ENCODE measurements around the gene TGFB1.

DNA sequence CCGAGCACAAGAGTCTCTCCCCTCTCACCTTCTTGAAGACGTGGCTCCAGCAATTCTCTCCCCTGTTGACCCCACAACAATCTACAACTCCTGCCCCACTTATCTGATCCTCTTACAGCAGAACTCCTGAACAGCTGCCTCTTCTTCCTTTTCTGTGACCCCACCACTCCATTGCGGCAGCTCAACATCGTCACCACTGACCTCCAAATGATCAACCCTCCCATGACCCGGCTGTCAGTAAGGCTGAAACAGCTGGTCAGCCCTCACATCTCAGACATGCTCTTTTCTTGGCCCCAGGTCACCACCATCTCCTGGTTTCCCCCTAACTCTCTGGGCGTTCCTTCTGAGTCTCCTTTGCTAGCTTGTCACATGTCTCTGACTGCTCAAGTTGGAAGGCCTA is 41.6 kb upstream of the TGFB1 start:
- no peak for TF ChIP-seq POLR2AphosphoS5 (IDR thresholded peaks at IDR 0.05; ENCODE audit: low read depth, low read length)
- peak; percentile 29; the same call in 1 of the 2 replicates for TF ChIP-seq POLR2A (IDR thresholded peaks at IDR 0.05; ENCODE audit: low read depth, low read length)
- no peak for TF ChIP-seq TAF1 (IDR thresholded peaks at IDR 0.05; ENCODE audit: borderline replicate concordance, low read depth, low read length)
